ENCODE data around the gene THRAP3. TPM values are rescaled to one million over a fixed set of nuclear protein-coding genes. Genes with fewer than 3 reads are reported as not detected.

Gene THRAP3
- total RNA-seq (2011; cell fraction: chromatin; rRNA removed; ENCODE audit: low replicate concordance), result 53.3 and 99.3 TPM in 2 replicates
- 40.0 and 45.4 TPM in 2 replicates for total RNA-seq (2011; cell fraction: nucleolus; rRNA removed)
- total RNA-seq (2011; cell fraction: nucleoplasm; rRNA removed), result 40.3 and 53.6 TPM in 2 replicates
- total RNA-seq (2014; rRNA removed) (67.9 and 70.5 TPM in 2 replicates), total RNA-seq (2014; rRNA removed; fragmentation: Illumina TruSeq; extraction: Trizol) (100 and 118 TPM in 2 replicates), total RNA-seq (2015; rRNA removed; fragmentation: Illumina TruSeq; extraction: Trizol) (125 and 128 TPM in 2 replicates), total RNA-seq (2021) (107 and 123 TPM in 2 replicates), polyA plus RNA-seq (2011; rRNA removed) (101 and 113 TPM in 2 replicates), polyA plus RNA-seq (2014; fragmentation: Illumina TruSeq; extraction: Trizol) (133 TPM in 2 replicates), polyA plus RNA-seq (2014; fragmentation: Nextera tagmentation; extraction: Ambion mirVana) (100 to 1,000 TPM in 1 of 2 experiments, 10 to 100 TPM in 1; 66.2 to 135 TPM), polyA plus RNA-seq (2014; rRNA removed) (76.9 and 99.0 TPM in 2 replicates), polyA minus RNA-seq (2011; rRNA and poly(A)+ RNA removed) (180 TPM in 2 replicates), Bru-seq, nascent RNA (percentile 90 among the genes with signal in this experiment), BruChase-seq, experiment 1, labeled RNA remaining after a 2-hour chase (percentile 94 among the genes with signal in this experiment), BruChase-seq, experiment 2, labeled RNA remaining after a 6-hour chase (percentile 93 among the genes with signal in this experiment)
- polyA plus RNA-seq (2011; cell fraction: cytosol; rRNA removed), result 36.7 and 54.3 TPM in 2 replicates
- polyA plus RNA-seq (2011; cell fraction: nucleus; rRNA removed), result 58.5 and 65.3 TPM in 2 replicates
- 61.1 and 64.3 TPM in 2 replicates for polyA plus RNA-seq (2012)
- polyA minus RNA-seq (2011; cell fraction: cytosol; rRNA and poly(A)+ RNA removed), result 49.1 and 81.3 TPM in 2 replicates
- polyA minus RNA-seq (2011; cell fraction: nucleus; rRNA and poly(A)+ RNA removed), result 29.9 and 65.6 TPM in 2 replicates
- long read RNA-seq, experiment 1, full-length matches to known transcripts, result 9 of 213 reads
- long read RNA-seq, experiment 1, partial matches to known transcripts, result 171 of 213 reads
- long read RNA-seq, experiment 1, other reads (novel, unspliced or antisense), result 33 of 213 reads
- long read RNA-seq, experiment 2, partial matches to known transcripts, result 5 of 61 reads
- long read RNA-seq, experiment 2, other reads (novel, unspliced or antisense), result 56 of 61 reads
- long read RNA-seq, experiment 3, partial matches to known transcripts, result 75 of 99 reads
- long read RNA-seq, experiment 3, other reads (novel, unspliced or antisense), result 24 of 99 reads

- Histone ChIP-seq H3K9me3 (replicated peaks; ENCODE audit: control insufficient read depth, insufficient read depth, low read depth, low read length) (no peaks in the 10 kb centered on the region), H3K36me3 (ENCODE audit: control insufficient read depth, insufficient read depth, low read length) (peaks cover 32% of the 10 kb centered on the region; the same call in 2 of the 3 replicates), H4K20me1 (replicated peaks; ENCODE audit: control insufficient read depth, insufficient read depth, low read length) (peaks cover 19% of the 10 kb centered on the region), H3K9ac (ENCODE audit: insufficient read depth in 1 of 2, low read depth in 2 of 2, low read length in 2 of 2) (peak within 1 kb of the TSS; percentile 94 to 96), H3K4me3 (peak within 1 kb of the TSS; percentile 75), H3K27ac (ENCODE audit: extremely low read depth, low read depth, low read length) (peak within 1 kb of the TSS; percentile 93), H3K79me2 (ENCODE audit: control insufficient read depth, insufficient read depth, low read length) (peaks cover 46% of the 10 kb centered on the region), H3K27me3 (ENCODE audit: control insufficient read depth in 2 of 2, insufficient read depth in 2 of 2, low read length in 2 of 2) (no peaks in the 10 kb centered on the region), H3K4me1 (replicated peaks in 1 of 2; ENCODE audit: control insufficient read depth in 2 of 2, insufficient read depth in 2 of 2, low read length in 2 of 2) (peaks cover 14 to 15% of the 10 kb centered on the region in 2 experiments), H2AFZ (ENCODE audit: low read depth, low read length) (peak within 1 kb of the TSS; percentile 97), H3K4me2 (ENCODE audit: insufficient read depth, low read length) (peak within 1 kb of the TSS; percentile 96), H3K9me1 (ENCODE audit: control insufficient read depth, insufficient read depth, low read length) (no peaks in the 10 kb centered on the region)
- DNase-seq (ENCODE audit: extremely low read depth in 1 of 4, low spot score in 3 of 4) (peak; percentile 98 to 100 (median 98)), ATAC-seq (peak; percentile 94), FAIRE-seq (peak; percentile 97)
- no TSS peak for BruUV-seq (replicated peaks)
- in situ Hi-C loops (cut with MboI) (no loop called here), intact Hi-C loops (cut with micrococcal nuclease) (loop anchor here (1.0 to 2.0 kb wide), 4 partner anchors 25 to 75 kb away; partner anchors contain the start of gene TRAPPC3)
- under 1% methylated on average over 44 of the region's 45 CpGs for WGBS (ENCODE audit: insufficient coverage, low coverage, missing lambda C conversion rate)
- CTCF ChIA-PET (ENCODE audit: low intra/inter-chr PET ratio), result interaction anchor here (0.6 kb wide), 1 partner anchor 70 kb away, joined by 3 read pairs; no protein-coding TSS in a partner anchor
- POLR2A ChIA-PET, result interaction anchor here (0.7 to 4.9 kb wide), 23 partner anchors 10 to 293 kb away, joined by 3 to 67 read pairs (median 5); partner anchors contain the start of genes AGO3, STK40 and TRAPPC3
- no peak for TF ChIP-seq ZNF512 (tag; IDR thresholded peaks at IDR 0.05)
- no peak for TF ChIP-seq ZNF24 (IDR thresholded peaks at IDR 0.05)
- no peak for TF ChIP-seq ZBTB8A (IDR thresholded peaks at IDR 0.05; ENCODE audit: partially characterized antibody)
- no peak for TF ChIP-seq CAMTA2 (CRISPR knock-in tag; conservative IDR thresholded peaks at IDR 0.05)
- TF ChIP-seq HMG20B (CRISPR knock-in tag; IDR thresholded peaks at IDR 0.05), result no peak
Observed at GRCh38 chr1:36223996-36224536, at the start of gene THRAP3. Gene THRAP3, plus strand, starts transcription at chr1:36224443. Its CDS starts 58,121 bp downstream, at chr1:36282564.

Measured in K562 (cell line).